NCI-H82 (cell line): Measurements from ENCODE around the gene COL8A2.

Experiments
- DNase-seq: peaks from one replicate; lab custom pipeline; 2025; lab: John Stamatoyannopoulos, UW

Gene COL8A2

GRCh38 chr1:36089393-36090121 is 35.5 kb downstream of the COL8A2 start:
- peak; percentile 35 for DNase-seq

DNA sequence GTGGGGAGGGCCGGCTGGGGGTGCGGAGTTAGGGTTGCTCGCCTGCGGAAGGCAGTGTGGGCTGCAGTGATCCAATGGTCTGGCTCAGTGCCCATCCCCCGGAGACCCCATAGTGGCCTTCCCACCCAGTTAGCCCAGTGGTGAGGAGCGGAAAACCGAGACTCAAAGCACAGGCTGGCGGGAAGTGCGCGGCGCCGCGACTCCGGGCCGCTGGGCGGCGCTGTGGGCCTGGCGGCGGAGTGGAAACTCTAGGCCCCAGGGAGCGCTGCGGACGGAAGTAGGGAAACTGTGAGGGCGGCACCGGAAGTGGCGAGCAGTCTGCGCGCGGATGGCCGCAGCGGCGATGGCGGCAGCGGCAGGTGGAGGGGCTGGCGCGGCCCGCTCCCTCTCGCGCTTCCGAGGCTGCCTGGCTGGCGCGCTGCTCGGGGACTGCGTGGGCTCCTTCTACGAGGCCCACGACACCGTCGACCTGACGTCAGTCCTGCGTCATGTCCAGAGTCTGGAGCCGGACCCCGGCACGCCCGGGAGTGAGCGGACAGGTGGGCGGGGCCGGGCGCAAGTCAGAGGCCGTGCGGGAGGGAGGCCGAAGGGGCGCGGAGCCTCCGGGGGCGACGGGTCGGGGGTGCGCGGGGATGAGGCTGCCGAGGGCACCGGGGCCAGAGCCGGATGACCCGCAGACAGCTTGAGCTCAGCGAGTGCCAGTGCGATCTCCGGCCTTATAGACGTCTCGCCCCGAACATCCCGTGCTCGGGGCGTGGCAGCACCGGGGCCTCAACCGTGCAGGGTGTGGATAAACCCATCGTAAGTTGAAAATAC is 36.2 kb downstream of the COL8A2 start, which contains the start of gene ADPRS:
ADPRS (plus strand) TSS at position 316 of the 816 bp plus-strand sequence; CDS start at position 329, 13 bp downstream.
- peak; percentile 94 for DNase-seq

DNA sequence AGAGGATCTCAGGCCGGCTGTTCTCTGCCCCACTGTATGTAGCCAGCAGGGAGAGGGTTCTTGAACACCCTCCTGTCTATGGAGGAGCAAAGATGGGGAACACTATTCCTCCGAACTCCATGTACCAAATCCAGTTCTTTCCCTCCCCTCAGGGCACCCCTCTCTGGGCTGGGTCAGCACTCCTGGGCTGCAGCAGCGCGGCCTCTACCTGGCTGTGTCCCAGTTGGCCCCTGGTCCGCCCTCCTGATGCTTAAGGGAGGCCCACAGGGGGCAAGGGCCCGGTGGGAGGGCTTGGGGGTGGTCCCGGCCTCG is 36.8 kb downstream of the COL8A2 start:
- DNase-seq: no peak

- no peak for DNase-seq
These were observed 37.5 kb downstream of the COL8A2 start for GRCh38 chr1:36087233-36088123.

- no peak for DNase-seq
These were observed 38.3 kb downstream of the COL8A2 start for GRCh38 chr1:36086529-36087232.

DNA sequence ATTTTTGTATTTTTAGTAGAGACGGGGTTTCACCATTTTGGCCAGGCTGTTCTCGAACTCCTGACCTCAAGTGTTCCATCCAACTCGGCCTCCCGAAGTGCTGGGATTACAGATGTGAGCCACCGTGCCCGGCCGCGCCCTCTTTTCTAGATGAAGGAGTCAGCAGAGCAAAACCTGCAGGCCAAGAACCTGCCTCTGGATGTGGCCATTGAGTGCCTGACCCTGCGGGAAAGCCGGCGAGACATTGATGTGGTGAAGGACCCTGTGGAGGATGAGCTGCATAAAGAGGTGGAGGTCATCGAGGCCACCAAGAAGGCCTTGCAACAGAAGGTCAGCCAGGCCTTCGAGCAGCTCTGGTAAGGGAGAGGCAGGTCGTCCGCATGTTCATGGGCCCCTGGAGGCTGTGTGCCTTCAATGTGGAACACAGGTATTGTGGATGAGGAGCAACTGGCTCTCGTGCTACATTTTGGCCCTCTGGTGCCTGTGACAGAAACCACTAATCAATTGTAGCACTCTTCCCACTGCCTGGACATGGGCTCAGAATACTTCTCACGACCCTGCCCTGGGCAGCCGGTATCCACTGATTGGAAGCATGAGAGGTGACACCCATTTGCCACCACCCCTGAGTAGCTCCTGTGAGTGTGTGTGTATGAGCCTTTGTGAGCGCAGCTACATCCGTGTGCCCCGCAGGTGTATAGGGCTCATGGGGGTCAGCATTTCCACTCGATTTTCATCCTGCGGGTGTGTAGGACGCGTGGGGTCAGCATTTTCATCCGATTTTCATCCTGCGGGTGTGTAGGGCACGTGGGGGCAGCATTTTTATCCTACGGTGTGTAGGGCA is 39.1 kb downstream of the COL8A2 start:
- DNase-seq: no peak

DNA sequence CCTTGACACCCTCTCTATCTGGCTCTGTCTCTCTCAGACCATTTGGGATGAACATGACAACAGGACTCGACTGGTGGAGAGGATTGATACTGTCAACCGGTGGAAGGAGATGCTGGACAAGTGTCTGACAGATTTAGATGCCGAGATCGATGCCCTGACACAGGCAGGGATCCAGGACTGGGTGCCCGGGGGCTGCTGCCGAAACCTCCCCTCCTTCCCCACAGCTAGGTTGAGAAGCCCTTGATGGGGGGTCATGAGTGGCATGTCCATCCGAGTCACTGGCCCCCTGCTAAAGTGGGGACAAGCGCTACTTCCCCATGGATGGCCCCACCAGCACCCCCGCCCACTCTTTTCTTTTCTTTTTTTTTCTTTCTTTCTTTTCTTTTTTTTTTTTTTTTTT is 39.9 kb downstream of the COL8A2 start:
- DNase-seq: no peak

DNA sequence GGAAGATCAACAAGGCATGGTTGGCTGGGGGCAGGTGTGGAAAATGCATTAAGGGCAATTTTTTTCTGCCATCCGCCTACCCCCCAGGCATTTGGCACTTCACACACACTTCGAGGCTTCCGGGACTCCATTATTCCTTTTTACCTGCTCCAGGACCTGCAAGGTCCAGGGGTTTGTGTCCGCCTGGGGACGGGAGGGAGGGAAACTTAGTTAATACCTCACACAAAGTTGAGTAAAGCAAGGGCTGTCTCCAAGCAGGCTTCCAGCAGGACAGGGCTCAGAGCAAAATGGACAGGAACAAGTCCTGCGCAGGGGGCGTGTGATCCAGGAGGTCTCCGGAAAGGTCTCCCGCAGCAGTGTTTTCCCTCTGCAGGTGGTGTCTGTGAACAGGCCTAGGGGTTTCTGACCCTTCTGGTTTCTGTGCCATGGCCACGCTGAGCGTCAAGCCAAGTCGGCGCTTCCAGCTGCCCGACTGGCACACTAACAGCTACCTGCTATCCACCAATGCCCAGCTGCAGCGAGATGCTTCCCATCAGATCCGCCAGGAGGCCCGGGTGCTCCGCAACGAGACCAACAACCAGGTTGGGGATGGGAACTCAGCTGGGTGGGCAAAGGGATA is 40.4 kb downstream of the COL8A2 start:
- no peak for DNase-seq

DNA sequence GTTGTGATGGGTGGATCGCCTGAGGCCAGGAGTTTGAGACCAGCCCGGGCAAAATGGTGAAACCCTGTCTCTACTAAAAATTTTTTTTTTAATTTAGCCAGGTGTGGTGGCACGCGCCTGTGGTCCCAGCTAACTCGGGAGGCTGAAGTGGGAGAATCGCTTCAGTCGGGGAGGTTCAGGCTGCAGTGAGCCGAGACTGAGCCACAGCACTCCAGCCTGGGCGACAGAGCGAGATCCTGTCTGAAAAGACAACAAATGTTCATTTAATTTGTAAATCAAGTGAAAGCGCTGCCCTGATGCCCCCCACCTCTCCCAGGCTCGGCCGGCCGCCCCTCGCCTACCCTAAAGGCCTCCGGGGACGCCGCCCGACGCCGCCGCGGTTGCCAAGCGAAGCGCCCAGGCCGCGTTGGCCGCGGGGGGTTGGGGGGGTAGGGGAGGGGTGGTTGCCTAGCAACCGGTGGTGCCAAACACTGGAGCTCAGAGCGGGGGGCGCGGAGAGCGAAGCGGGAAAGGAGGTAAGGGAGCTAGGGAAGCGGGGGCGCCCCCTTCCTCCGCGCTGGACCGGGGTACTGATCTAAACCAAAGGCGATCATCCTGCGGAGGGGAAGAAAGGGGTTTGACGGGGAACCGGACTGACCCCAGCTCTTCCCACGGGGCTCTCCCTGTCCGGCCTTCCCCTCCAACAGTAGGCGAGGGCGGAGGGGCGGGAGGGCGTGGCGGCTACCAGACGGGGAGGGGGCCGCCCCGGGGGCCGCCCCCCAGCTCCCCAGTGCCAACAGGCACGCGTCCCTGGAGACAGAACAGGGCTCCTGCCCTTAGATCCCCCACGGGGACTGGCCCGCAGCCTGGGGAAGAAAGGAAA is 41.2 kb downstream of the COL8A2 start, which contains the start of gene TEKT2:
TEKT2 (plus strand) TSS at position 460 of the 862 bp plus-strand sequence. CDS start 828 bp downstream, outside the sequence.
- peak; percentile 94 for DNase-seq

DNA sequence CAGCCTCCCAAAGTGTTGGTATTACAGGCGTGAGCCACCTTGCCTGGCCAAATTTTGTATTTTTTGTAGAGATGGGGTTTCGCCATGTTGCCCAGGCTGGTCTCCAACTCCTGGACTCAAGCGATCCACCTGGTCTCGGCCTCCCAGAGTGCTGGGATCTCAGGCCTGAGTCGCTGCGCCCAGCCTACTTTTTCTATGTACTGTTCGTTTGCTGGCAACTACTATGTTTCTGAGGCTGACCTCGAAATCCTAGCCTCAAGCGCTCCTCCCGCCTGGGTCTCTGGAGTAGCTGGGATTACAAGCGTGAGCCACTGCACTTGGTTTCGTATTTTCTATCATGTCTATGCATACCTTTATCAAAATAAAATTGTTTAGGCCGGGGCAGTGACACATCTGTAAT is 41.8 kb downstream of the COL8A2 start:
- no peak for DNase-seq

DNA sequence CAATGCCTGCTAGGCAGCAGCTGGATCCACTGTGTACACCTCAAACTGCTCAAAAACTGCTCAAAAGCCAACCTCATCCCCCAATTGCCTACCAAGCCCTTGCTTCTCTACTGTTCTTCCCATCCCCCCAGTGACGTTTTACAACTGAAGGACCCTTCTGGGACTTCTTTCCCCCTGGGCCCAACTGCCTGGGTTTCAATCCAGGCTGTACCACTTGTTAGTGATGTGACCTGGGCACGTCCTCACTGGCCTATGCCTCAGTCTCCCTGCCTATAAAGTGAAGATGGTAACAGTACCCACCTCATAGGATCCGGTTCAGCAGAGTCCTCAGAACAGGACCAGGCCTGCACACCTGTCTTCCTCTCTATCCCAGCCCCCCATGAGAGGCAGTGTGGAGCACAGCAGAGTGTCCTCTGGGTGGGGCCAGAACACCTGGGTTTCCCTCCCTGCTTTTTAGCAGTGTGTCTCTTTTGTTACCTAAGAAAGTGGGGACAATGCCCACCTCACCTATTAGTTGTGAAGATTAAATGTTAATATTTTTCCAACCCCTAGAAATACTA is 43.0 kb downstream of the COL8A2 start:
- no peak for DNase-seq

- DNase-seq: no peak
These were observed 44.2 kb downstream of the COL8A2 start for GRCh38 chr1:36080801-36081200.

GRCh38 chr1:36080236-36080635 is 44.8 kb downstream of the COL8A2 start:
- no peak for DNase-seq

- DNase-seq: no peak
These were observed 47.9 kb downstream of the COL8A2 start for GRCh38 chr1:36076979-36077573.

DNA sequence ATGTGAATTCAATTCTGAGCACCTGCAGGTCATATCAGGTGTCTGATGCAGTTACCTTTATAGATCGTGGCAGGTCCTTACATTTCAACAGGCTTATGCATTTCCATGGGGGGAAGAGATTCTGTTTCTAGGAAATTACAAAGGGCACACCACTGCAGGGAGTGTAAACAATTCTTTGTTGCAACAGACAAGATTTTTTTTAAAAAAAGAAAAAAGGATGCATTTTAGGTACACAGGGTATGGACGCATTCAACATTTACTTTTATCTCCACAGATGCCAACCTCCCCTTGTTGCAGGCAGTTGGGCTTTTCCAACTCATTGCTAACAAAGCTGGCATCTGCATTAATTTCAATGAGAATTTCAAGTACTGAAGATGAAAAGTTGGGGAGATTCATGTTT is 54.7 kb downstream of the COL8A2 start:
- no peak for DNase-seq

DNA sequence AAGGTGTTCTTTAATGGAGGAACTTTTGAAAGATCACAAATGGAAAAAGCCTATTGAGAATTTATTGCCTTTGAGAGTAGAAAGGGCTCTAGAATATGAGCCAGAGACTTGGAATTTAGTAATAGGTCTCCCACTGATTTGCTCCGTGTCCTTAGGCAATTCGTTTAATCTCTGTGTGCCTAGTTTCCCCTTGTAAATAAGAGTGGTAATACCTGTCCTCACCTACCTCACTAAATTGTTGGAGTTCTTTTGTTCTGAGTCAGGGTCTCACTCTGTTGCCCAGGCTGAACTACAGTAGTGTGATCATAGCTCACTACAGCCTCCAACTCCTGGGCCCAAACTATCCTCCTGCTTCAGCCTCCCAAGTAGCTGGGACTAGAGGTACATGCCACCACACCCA is 56.2 kb downstream of the COL8A2 start:
- no peak for DNase-seq

GRCh38 chr1:36067871-36068270 is 57.2 kb downstream of the COL8A2 start:
- DNase-seq: no peak

DNA sequence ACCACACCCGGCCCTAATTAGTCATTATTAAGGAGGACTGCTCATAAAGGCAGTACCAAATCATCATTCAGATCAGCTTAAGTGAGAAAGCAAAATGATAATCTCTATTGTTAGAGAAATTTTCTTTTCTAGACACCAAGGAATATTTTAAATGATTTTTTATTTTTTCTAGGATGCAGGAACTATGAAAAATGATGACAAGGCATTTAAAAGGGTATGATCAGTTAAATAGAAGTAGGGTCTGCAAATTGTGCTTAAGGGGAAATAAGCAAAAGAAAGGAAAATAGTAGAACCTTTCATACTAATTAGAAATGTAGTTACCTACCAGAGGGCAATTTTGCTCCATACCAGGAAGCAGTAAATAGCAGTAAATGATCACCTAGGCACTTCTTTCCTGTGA is 62.7 kb downstream of the COL8A2 start:
- no peak for DNase-seq

- DNase-seq: no peak
These were observed 69.3 kb downstream of the COL8A2 start for GRCh38 chr1:36055706-36056105.
